ENCODE results near the gene MNDA.
"Not testable (repeated sequence)": the region's sequence is repeated elsewhere in the genome, so short reads cannot be mapped to it uniquely, and the experiment has no call there.

Gene MNDA

DNA sequence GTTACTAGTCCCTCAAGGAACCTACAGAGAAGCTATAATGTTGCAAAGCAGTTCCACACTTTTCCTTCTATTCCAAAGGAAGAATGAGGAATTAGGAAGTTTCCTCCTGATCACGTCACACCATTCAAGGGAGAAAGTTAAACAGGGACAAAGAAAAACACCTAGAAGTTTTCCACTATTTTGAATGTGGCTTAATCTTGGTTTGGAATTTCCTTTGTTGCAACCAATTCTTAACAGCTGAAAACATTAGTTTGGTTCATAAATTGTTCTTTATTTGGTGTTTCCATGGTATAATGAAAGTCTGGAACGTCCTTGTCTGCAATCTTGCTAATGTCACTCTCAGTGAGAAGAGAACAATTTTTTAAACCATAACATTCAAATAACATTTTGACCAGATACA lies 8.4 kb downstream of the MNDA start:
- no peak for DNase-seq

DNA sequence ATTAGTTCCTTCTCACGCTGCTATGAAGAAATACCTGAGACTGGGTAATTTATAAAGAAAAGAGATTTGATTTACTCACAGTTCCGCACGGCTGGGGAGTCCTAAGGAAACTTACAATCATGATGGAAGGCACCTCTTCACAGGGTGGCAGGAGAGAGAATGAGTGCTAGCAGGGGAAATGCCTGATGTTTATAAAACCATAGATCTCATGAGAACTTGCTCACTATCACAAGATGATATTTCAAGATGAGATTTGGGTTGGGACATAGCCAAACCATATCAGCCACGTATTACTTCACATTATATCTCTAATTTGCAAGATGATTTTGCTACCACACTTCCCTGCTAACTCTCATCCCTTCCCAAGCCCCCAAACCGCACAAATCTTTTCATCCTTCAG lies 9.1 kb downstream of the MNDA start:
- DNase-seq, result no peak

DNA sequence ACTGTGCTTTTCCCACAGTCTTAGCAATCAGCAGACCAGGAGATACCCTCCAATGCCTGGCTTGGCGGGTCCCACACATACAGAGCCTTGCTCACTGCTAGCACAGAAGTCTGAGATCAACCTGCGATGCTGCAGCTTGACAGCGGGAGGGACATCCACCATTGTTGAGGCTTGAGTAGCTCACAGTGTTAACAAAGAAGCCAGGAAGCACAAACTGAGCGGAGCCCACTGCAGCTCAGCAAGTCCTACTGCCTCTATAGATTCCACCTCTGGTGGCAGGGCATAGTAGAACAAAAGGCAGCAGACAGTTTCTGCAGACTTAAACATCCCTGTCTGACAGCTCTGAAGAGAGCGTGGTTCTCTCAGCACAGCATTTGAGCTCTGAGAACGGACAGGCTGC lies 33.4 kb downstream of the MNDA start:
- no peak for DNase-seq

GRCh38 chr1:158870438-158870837 lies 39.3 kb downstream of the MNDA start:
- DNase-seq, result not testable (repeated sequence)

DNA sequence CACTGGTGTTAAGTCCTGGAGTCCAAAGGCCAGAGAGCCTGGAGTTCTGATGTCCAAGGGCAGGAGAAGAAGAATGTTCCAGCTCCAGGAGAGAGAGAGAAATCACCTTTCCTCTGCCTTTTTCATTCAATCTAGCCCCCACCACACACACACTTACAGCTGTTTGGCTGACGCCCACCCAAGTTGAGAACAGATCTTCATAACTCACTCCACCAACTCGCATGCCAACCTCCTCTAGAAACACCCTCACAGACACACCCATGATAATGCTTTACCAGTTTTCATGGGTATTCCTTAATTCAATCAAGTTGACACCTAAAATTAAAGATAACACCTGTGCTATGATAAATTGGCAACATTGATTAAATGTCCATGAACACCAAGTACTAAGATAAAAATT lies 42.0 kb downstream of the MNDA start:
- DNase-seq, result no peak

- no peak for DNase-seq
These were observed 62.5 kb downstream of the MNDA start for GRCh38 chr1:158893654-158894053.

DNA sequence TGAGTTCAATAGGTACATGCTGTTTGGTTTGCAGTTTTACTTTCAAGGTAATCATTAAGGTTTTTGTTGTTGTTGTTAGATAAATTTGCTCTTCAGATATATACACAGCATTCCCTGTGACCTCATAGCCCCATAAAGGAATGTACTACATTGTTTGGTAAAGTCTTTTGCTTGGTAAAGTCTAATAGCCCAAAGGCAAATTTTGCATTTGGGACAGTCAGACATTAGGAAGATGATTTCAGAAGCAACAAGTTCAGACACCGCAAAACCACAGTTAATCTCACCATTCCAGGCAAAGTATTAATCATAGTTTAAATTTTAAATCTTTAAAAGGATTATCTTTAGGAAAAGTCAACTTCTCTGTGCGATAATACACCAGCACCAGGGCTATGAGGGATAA lies 67.6 kb downstream of the MNDA start:
- no peak for DNase-seq

All from DMS79 (cell line).